Islet precursor cell (in vitro differentiated cells): Measurements from ENCODE around the gene CDC25B.
"Not testable (repeated sequence)": the region's sequence is repeated elsewhere in the genome, so short reads cannot be mapped to it uniquely, and the experiment has no call there.

Experiments used
- DNase-seq: peaks from one replicate; pipeline ENCODE4 v3.0.0-alpha.2; 2018

The CDC25B gene

DNA sequence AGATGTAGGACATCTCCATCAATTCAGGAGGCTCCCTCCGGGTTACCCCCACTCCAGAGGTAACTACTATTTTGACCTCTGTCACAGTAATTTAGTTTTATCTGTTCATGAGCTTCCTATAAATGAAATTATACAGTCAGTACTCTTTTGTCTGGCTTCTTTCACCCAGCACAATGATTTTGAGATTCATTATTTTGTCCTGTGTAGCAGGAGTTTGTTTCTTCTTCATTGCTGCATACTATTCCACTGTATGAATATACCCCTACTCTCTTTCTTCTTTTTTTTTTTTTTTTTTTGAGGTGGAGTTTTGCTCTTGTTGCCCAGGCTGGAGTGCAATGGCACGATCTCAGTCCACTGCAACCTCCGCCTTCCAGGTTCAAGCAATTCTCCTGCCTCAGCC lies 12.4 kb downstream of the CDC25B start:
- DNase-seq: no peak

DNA sequence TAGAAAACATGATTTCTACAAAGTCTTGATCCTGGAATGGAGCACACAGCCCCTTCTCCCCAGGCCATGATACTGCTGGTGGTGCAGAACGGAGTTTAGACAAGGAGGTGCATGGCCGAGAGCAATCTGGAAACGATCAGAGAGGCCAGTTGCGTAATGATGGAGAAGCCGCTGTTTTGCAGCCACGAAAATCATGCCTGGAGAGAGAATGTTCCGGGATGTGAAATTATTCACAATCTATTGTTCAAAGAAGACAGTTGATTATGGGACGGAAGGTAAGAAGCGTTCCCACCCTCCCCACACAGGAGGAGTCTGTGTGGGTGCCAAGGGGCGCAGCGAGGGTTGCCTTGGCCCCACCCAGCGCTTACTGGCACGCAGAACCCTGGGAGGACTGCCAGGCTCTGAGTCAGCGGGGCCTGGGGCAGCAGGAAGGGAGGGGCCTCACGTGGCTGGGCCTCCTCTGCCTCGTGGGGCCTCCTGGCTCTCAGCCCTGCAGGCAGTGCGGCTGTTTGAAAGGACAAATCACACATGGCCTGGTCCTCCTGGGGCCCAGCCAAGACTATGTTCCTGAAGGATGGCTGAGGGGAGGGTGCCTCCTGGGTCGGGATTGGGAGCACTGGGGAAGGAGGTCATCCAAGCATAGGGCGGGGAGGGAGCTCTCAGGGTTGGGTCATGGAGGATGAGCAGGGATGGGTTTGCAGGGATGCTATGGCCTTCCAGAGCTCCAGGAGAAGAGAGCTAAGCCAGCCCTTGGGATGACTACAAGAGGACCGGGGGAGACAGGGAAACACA lies 15.6 kb downstream of the CDC25B start:
- DNase-seq: peak; percentile 89

DNA sequence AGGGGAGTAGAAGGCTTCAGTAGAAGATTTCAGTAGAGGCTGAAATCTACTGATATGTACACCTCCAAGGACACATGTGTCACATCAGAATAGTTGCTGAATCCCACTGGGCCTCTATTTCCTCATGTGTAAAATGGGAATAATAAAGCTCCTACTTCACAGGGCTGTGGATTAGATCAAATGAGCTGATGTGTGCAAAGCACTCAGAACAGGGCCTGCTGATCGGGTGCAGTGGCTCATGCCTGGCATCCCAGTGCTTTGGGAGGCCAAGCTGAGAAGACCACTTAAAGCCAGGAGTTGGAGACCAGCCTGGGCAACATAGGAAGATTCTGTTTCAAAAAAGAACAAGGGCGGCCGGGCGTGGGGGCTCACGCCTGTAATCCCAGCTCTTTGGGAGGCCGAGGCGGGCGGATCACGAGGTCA lies 16.2 kb downstream of the CDC25B start:
- DNase-seq: no peak

DNA sequence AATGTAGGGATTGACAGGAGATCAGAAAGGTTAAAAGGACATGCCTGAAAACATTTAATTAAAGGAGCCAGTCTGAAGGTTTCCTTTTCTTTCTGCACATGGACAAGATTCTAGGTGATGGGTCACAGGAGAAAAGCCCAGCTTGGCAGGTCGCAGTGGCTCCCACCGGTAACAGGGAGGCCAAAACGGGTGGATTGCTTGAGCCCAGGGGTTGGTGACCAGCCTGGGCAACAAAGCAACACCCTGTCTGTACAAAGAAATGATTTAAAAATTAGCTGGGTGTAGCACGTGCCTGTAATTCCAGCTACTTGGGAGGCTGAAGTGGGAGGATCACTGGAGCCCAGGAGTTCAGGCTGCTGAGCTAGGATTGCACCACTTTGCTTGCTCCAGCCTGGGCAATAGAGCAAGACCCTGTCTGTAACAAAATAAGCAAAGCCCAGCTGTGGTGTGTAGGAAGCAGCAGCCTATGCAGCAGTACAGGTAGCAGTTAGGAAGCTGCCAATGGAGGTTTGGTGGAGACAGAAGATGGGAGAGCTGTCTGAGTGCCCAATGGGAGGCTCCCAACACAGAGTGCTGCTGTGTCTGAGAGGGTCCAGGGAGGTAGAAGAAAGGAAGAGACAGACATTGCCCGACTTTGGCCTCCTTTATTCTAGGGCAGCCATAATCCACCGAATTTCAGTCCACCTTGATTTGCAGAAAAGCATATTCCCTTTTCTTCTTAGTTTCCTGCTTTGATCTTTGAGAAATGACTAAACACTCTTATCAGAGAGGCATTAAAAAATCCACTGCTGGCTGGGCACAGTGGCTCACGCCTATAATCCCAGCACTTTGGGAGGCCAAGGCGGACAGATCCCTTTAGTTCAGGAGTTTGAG lies 17.1 kb downstream of the CDC25B start:
- no peak for DNase-seq

DNA sequence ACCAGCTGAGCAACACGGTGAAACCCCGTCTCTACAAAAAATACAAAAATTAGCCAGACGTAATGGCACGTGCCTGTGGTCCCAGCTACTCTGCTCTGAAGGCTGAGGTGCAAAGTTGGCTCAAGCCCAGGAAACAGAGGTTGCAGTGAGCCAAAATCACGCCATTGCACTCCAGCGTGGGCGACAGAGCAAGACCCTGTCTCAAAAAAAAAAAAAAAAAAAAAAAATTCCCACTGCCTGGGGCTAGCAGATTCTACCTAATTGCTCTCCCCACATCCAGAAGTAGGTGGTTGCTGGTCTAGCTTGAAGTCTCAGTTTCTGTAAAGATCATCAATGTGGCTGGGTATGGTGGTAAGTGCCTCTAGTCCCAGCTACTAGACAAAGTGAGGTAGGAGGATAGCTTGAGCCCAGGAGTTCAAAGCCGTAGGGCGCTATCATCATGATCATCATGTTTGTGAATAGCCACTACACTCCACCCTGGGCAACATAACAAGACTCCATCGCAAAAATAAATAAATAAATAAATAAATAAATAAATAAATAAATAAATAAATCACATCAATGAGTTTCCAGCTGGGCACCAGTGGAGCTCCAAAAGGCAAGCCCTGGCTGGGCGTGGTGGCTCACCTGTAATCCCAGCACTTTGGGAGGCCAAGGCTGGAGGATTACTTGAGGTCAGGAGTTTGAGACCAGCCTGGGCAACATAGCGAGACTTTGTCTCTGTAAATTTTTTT lies 17.9 kb downstream of the CDC25B start:
- no peak for DNase-seq

DNA sequence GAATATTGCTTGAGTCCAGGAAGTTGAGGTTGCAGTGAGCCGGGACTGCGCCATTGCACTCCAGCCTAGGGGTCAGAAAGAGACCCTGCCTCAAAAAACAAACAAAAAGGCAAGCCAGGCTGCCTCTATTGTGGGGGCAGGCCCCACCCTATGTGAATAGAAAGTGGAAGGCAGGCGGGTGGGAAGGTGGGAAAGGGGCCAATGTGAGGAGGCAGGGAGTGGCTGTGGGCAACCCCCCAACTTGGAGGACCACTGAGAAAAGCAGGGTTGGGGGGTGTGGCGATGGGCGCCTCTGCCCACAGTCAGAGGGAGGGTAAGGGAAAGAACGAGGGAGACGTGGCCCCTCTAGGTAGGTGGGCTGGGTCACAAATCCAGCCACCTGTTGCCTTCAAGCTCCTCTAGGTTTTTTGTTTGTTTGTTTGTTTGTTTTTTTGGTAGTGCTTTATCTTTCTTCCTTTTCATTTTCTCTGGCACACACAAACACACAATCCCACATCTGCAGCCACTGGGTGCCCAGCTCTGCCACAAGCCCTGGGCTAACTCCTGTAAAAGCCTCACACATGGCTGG lies 18.9 kb downstream of the CDC25B start:
- no peak for DNase-seq

DNA sequence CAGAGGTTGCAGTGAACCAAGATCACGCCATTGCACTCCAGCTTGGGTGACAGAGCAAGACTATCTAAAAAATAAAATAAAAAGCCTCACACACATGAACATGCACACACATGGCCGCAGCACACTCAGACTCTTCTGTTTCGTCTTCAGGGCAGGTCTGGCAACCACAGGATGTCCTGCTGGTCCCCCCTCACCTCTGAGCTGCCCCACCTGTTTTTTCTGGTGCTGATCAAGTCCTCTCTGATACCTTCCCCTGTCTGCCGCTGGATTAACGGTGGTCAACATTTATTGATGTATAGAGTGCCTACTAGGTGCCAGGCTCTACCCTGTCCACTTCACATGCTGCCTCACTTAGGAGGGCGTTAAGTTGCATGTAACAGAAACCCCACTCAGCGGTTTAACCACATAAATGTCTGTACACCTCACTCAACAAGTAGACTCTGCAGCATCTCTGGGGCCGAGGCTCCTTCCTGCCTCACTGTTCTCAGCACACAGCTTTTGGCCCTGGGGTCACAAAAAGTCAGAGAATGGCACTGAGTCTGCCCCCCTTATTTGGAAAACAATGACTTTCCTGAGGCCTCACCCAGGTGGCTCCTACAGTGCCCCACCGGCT lies 19.7 kb downstream of the CDC25B start:
- no peak for DNase-seq

DNA sequence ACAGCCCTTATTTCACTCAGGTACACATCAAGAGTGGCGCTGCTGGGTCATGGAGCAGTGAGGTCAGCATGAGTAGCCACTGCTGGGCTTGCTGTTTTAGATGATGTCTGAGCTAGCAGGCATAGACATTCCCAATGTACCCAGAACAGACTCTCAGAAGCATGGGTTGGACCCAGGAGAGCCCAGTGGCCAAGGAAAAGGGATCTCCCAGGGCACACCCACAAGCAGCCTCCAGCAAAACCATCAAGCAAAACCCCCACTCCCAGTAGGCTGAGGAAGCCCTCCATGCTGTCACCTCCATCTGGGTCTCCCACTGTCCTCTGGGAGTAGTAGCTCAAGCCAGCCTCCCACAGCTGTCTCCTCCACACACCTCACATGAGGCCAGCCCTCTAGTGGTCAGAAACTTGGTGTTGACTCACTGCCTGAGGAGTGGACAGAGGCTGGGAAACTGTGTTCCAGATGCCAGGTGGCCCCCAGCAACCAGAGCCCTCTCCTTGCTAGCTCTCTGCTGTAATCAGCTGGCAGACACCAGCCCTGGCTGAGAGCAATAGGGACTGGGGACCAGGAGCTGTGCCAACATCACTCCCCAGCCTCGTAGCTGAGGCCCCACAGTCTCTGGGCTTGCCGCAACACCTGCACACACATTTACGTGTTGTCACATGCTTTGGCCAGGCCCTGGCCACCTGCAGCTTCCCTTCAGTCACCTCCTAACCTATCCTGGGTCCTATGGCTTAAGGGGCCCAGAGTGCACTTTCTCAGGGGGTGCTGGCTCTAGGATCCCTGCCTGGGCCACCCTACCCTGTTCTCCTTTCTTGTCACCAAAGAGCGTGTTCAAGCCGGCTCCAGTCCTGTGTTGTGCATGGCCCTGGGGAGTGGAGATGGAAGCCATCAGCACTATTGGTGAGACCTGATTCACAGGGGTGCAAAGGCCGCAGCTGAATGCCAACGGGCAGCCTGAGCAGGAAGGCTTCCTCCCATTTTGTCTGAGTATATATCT lies 22.3 kb downstream of the CDC25B start:
- peak; percentile 94 for DNase-seq

DNA sequence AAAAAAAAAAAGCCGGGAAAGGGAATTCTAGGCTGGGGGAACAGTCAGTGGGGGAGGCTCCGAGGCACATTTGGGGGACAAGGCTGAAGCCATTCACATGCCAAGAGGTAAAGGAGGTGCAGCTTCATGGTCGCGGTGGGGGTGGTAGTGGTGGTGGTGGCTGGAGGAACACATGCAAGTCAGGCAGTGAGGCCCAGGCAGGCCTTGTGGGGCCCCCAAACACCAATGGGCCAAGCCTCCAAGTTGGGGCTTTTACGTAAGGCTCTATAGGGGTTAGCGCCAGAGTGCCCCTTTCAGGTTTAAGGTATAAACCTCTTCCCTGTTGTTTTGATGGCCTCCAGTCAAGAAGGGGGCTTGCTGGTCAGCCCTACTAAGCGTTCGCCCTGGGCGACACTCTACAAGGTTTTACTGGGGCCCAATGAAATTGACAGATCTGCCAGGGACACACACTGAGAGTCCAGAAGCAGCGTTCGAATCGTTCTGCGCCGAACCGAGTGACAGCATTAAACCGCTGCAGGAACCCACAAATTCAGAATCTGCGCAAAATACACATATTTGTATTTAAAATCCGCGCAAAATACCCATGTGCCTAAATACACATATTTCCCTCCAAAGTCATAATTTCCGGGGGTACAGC lies 23.4 kb downstream of the CDC25B start:
- no peak for DNase-seq

DNA sequence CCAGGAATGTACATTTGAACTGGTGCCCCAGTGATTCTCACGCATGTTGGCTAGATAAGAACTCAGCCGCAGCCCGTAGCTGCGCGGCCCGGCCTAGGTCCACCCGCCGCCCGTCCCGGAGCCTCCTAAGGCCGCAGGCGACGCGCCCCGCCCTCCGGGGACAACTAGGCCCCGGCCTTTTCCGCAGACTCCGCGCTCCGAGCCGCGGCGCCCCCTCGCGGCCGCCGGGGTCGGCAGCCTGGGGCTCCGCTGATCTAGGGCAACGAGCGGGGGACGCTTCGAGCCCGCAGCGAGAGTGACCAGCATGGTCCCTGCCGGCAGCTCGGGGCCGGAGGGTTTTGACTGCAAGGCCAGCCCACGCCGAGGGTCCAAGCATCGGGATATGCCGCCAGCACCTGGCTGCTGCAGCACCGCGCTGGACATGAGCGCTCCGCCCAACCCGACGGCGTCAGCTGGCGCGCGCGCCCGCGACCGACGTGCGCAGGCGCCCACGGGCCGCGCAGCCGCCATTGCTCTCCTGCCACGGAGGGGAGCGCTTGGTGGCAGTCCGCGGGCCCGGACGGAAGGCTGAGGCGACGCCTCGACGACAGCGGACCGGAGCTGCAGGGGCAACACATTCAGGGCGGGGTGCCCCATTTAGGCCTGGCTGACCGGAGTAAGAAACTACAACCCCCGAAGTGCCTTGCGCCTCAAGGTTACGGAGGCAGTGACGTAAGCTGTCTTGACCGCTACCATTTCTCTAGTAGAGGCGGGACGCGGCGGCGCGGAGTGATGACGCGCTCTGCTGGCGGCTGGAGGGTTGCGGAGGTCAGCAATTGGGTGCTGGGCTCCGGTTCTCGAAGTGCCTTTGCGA lies 24.2 kb downstream of the CDC25B start, which contains the start of gene AP5S1:
TSS of gene AP5S1 (plus strand) at position 500 of the 853 bp plus-strand sequence. CDS start 1,571 bp downstream, outside the sequence.
- peak; percentile 98 for DNase-seq

DNA sequence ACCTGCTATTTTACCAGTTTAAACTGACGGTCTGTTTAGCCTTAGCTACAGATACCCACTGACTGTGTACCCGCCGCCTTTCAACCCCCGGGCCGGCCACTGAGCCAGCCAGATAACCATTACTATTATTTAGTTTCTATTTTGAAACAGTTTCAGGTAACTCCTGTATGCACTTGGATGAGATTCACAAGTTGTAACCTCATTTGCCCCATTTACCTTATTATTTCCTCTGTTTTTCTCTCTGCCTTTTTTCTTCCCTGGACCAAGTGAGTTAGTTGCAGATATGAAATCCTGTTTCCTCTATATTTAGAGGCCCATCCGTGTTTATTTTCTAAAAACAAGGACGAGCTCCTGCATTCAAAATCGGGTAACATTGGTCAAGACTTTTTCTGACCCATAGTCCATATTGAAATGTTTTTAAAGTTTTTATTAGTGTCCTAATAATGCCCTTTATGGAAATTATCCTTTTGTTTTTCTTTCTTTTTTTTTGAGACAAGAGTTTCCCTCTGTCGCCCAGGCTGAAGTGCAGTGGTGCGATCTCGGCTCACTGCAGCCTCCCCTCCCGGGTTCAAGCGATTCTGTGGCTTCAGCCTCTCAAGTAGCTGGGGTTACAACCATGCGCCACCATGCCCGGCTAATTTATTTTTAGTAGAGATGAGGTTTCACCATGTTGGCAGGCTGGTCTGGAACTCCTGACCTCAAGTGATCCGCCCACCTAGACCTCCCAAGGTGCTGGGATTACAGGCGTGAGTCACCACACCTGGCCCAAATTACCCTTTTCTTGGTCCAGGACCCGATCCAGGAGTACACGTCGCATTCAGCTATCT lies 25.0 kb downstream of the CDC25B start:
- no peak for DNase-seq

DNA sequence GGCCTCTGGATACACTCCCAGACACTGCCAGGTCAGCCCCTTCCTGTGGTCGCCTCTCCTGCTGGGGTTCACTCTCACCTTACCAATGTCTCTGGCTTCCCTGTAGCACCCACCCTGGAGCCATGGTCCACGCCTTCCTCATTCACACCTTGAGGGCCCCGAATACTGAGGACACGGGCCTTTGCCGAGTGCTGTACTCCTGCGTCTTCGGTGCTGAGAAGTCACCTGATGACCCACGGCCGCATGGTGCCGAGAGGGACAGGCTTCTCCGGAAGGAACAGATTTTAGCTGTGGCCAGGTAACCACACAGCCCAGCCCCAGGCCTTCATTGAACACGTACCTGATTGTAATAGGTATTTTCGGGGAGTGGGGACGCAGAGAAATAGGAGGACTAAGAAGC lies 25.9 kb downstream of the CDC25B start:
- DNase-seq: no peak

DNA sequence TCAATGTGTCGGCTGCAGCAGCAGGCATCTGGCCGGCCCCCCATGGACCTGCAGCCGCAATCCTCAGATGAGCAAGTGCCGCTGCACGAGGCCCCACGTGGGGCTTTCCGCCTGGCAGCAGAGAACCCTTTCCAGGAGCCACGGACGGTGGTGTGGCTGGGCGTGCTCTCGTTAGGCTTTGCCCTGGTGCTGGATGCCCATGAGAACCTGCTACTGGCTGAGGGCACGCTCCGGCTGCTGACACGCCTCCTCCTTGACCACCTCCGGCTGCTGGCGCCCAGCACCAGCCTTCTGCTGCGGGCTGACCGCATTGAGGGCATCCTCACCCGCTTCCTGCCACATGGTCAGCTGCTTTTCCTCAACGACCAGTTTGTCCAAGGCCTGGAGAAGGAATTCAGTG lies 27.8 kb downstream of the CDC25B start:
- no peak for DNase-seq

DNA sequence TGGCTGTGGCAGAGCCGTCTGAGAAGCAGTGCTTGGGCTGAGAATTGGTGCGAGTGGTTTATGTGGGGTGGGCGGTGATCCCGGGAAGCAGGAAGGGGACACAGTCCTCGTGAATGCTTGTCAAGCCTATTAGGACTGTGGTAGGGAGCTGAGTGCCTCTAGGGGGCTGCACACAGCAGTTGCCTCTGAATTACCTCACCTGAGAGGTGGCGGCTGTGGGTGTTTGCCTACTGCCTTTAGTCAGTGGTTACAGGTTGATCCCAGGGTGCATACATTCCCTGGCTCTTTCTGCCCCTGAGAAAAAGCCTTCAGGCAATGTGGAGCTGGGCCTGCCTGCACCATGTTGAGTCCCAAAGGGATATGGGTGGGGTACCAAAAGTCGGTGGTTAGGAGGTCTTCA lies 29.4 kb downstream of the CDC25B start:
- DNase-seq: no peak

DNA sequence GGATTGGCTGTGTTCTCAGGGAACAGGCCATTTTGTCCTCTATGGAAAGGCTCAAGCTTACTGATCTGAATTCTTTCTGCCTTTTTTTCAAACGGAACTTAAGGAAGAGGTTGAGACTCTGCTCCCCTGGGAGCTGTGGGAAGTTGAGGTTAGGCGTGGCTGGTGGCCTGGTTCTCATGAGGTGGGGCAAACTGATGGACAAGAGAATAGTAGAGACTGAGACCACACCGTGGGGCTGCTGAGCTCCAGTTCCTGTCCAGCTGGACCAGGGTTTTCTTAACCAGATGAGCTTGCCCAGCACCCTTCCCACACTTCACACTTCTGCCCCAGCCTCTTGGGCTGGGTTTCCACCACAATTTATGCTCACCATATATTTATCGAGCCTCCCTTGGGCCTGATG lies 30.3 kb downstream of the CDC25B start:
- no peak for DNase-seq

DNA sequence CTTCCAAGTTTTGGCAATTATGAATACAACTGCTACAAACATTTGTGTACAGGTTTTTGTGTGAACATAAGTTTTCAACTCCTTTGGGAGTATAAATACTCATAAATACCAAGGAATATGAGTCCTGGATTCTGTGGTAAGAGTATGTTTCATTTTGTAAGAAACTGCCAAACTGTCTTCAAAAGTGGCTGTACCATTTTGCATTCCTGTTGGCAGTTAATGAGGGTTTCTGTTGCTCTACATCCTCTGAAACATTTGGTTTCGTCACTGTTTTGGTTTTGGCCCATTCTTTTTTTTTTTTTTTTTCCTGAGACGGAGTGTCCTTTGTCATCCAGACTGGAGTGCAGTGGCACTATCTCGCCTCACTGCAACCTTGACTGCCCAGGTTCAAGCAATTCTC lies 32.7 kb downstream of the CDC25B start:
- no peak for DNase-seq

DNA sequence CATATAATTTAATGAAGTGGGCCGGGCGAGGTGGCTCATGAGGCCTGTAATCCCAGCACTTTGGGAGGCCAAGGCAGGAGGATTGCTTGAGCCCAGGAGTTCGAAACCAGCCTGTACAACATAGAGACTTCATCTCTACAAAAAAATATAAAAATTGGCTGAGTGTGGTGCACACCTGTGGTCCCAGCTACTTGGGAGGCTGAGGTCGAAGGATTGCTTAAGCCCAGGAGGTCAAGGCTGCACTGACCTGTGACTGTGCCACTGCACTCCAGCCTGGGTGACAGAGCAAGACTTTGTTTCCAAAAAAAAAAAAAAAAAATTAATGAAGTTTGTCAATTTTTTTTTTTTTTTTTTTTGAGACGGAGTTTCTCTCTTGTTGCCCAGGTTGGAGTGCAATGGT lies 33.8 kb downstream of the CDC25B start:
- not testable (repeated sequence) for DNase-seq

DNA sequence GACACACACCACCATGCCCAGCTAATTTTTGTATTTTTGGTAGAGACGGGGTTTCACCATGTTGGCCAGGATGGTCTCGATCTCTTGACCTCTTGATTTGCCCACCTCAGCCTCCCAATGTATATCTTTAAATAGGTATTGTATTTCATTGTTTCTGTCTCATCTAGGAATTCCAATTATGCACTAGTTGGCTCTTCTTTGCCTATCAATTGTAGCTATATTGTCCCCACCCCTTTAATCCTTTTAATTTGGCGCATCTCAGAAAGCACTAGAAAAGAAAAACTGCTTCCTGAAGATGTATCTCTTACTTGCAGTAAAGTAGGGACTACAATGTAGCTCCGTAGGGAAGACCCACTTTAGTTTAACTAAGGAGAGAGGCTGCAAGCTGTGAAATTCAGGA lies 40.0 kb downstream of the CDC25B start:
- DNase-seq: no peak

DNA sequence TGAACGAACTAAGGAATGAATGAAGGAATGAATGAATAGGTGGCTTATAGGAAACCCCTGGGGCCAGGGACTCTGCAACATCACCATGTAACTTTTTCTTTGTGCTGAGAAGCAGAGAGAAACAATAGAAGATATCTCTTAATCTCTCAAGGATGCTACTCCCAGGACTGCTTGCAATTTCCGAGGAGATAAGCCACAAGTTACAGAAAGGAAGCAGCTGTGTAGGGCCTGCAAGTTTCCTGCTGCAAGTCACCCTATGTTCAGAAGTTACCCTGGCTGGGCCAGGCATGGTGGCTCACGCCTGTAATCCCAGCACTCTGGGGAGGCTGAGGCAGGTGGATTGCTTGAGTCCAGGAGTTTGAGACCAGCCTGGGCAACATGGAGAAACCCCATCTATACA lies 43.2 kb downstream of the CDC25B start:
- peak; percentile 68 for DNase-seq
